Glutamatergic neuron (in vitro differentiated cells): ENCODE results near the gene FRMD3. TPM values are rescaled to one million over a fixed set of nuclear protein-coding genes. Genes with fewer than 3 reads are reported as not detected.
A peak's percentile ranks its signal among the peaks of the same experiment; 100 is the strongest.

Experiments
- DNase-seq: peaks from one replicate; pipeline ENCODE4 v3.0.0; 2022
- H3K27ac Mint-ChIP-seq: one replicate; pipeline ENCODE4 v1.8.0; 2020; ENCODE audit warnings: mild to moderate bottlenecking, mixed read lengths, inconsistent platforms; ENCODE audit not compliant: unreplicated experiment
- H3K27me3 Mint-ChIP-seq: one replicate; pipeline ENCODE4 v1.8.0; 2020; ENCODE audit warnings: mild to moderate bottlenecking, moderate library complexity, mixed read lengths, inconsistent platforms; ENCODE audit not compliant: unreplicated experiment
- H3K36me3 Mint-ChIP-seq: one replicate; pipeline ENCODE4 v1.8.0; 2020; ENCODE audit warnings: mild to moderate bottlenecking, mixed read lengths, inconsistent platforms; ENCODE audit not compliant: unreplicated experiment
- H3K4me1 Mint-ChIP-seq: one replicate; pipeline ENCODE4 v1.8.0; 2020; ENCODE audit warnings: mild to moderate bottlenecking, low read depth, mixed read lengths, inconsistent platforms; ENCODE audit not compliant: unreplicated experiment
- H3K4me3 Mint-ChIP-seq: one replicate; pipeline ENCODE4 v1.8.0; 2020; ENCODE audit warnings: mild to moderate bottlenecking, mixed read lengths, inconsistent platforms; ENCODE audit not compliant: unreplicated experiment
- H3K9me3 Mint-ChIP-seq: one replicate; pipeline ENCODE4 v1.8.0; 2020; ENCODE audit warnings: mild to moderate bottlenecking, moderate library complexity, mixed read lengths, inconsistent platforms; ENCODE audit not compliant: unreplicated experiment
- CTCF ChIP-seq: fragments of 200-600 bp; sonication (generic); IDR thresholded peaks from one replicate; pipeline ENCODE4 v1.5.0; 2021; ENCODE audit not compliant: partially characterized antibody, unreplicated experiment
- total RNA-seq: library from RNA; stranded (reverse); fragmentation: NEBNext Ultra II Directional; extraction: Animal tissue kit (Norgen Biotek cat#: 25700); gene quantifications from one replicate; pipeline ENCODE4 v1.2.1, GENCODE V29; 2021; ENCODE audit not compliant: unreplicated experiment

The FRMD3 gene
- total RNA-seq, 1 donor from 2014 or later = 20.7 TPM

DNA sequence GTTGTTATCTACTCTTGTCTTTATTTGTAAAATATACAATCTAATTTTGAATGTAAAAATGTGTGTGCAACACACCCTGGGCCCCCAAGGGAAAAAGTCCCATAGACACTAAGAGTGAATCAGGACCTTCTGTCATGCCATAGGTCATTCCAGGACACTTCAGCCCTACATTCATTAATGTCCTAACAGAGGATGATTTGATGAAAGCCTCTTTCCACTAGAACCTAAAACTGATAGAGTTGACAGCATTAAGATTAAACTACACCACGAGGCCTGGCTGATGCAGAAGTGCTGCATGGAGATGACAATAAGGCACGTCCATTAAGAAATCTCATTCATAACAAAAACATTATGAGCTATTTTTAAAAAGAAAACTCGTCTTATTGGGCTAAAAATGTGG lies 46.2 kb downstream of the FRMD3 start:
- H3K27ac Mint-ChIP-seq = no peak overlapping the region
- peaks cover 2% of the 10 kb centered on the region for H3K9me3 Mint-ChIP-seq
- TF ChIP-seq CTCF = no peak
- H3K36me3 Mint-ChIP-seq = no peaks in the 10 kb centered on the region
- no peak for DNase-seq
- H3K27me3 Mint-ChIP-seq = no peaks in the 10 kb centered on the region
- H3K4me1 Mint-ChIP-seq = peaks cover 12% of the 10 kb centered on the region
- H3K4me3 Mint-ChIP-seq = no peak overlapping the region

GRCh38 chr9:83491413-83491812 lies 46.8 kb downstream of the FRMD3 start:
- Mint-ChIP-seq H3K4me3 (peak overlapping the region; percentile 2), H3K27me3 (no peaks in the 10 kb centered on the region)
- no peak for DNase-seq

GRCh38 chr9:83489961-83490360 lies 48.2 kb downstream of the FRMD3 start:
- Mint-ChIP-seq H3K36me3 (no peaks in the 10 kb centered on the region), H3K9me3 (peaks cover 2% of the 10 kb centered on the region), H3K4me3 (no peak overlapping the region), H3K27me3 (no peaks in the 10 kb centered on the region), H3K4me1 (peaks cover 12% of the 10 kb centered on the region), H3K27ac (no peak overlapping the region)
- DNase-seq = no peak
- TF ChIP-seq CTCF = no peak

More at GRCh38 chr9:83491413-83491812, 46.8 kb downstream of the FRMD3 start:
- peaks cover 2% of the 10 kb centered on the region for H3K9me3 Mint-ChIP-seq
- peaks cover 12% of the 10 kb centered on the region for H3K4me1 Mint-ChIP-seq
- H3K36me3 Mint-ChIP-seq = no peaks in the 10 kb centered on the region
- no peak for TF ChIP-seq CTCF
- H3K27ac Mint-ChIP-seq = no peak overlapping the region

DNA sequence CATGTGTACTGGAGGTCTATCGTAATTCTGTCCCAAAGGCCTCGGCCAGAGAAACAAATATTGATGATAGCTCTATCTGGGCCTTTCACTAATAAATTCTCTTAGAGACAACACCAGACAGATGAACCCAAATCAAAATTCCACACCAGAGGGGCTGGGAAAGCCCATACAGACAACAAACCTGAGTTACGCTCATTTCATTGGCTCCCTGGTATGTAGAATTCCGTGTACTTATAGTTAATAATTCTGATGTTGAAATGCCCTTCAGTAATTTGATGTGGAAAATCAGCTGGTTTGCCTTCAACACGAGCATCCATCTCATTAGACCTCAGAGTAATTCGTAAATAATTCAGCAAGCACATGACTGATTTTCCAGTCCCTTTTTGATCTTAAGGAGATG lies 53.2 kb downstream of the FRMD3 start:
- no peak overlapping the region for H3K4me3 Mint-ChIP-seq
- H3K4me1 Mint-ChIP-seq = peaks cover 2% of the 10 kb centered on the region
- no peaks in the 10 kb centered on the region for H3K36me3 Mint-ChIP-seq
- no peak overlapping the region for H3K27ac Mint-ChIP-seq
- no peaks in the 10 kb centered on the region for H3K27me3 Mint-ChIP-seq
- peaks cover 2% of the 10 kb centered on the region for H3K9me3 Mint-ChIP-seq
- no peak for DNase-seq
- no peak for TF ChIP-seq CTCF

GRCh38 chr9:83483223-83483622 lies 55.0 kb downstream of the FRMD3 start:
- TF ChIP-seq CTCF = no peak
- no peak for DNase-seq
- H3K27ac Mint-ChIP-seq = no peak overlapping the region
- no peaks in the 10 kb centered on the region for H3K36me3 Mint-ChIP-seq
- H3K9me3 Mint-ChIP-seq = peaks cover 1% of the 10 kb centered on the region
- H3K4me3 Mint-ChIP-seq = no peak overlapping the region
- no peaks in the 10 kb centered on the region for H3K4me1 Mint-ChIP-seq
- H3K27me3 Mint-ChIP-seq = no peaks in the 10 kb centered on the region
